Left cardiac atrium (tissue), 2 donors: Measurements from ENCODE around the gene COL6A3. TPM values are rescaled to one million over a fixed set of nuclear protein-coding genes. Genes with fewer than 3 reads are reported as not detected.

Experiments used
- total RNA-seq, 2 donors: library from RNA; stranded (reverse); fragmentation: NEBNext Ultra II Directional; extraction: Animal tissue kit (Norgen Biotek cat#: 25700); gene quantifications; one replicate each; pipeline ENCODE4 v1.2.1, GENCODE V29; 2021
- donor health status: DM: no; HTN: yes; CAD: no; lungs with severe emphysema.
- donor health status: DM: yes; HTN: yes; CAD: no.

The COL6A3 gene
- total RNA-seq, 2 donors from 2014 or later, result 145 to 186 TPM

Other genes starting within 250 kb of the COL6A3 start
- 100 to 1,000 TPM in 1 of 2 donors, 10 to 100 TPM in 1; 91.5 to 121 TPM for gene MLPH, start 73.1 kb upstream of the COL6A3 start, total RNA-seq
- gene PRLH, start 152.4 kb upstream of the COL6A3 start, total RNA-seq, result not detected
- gene RAB17, start 176.6 kb upstream of the COL6A3 start, total RNA-seq, result 1 to 10 TPM; 2.3 to 2.4 TPM
- 10 to 100 TPM; 69.3 to 99.6 TPM for gene LRRFIP1, start 213.4 kb upstream of the COL6A3 start, total RNA-seq